Left hindlimb (tissue), 1 donor: ENCODE results near the gene OPN1LW.
"Not testable (repeated sequence)": the region's sequence is repeated elsewhere in the genome, so short reads cannot be mapped to it uniquely, and the experiment has no call there.

Source experiments
- DNase-seq: peaks from one replicate; pipeline ENCODE4 v3.0.0-alpha.2; 2018

OPN1LW gene

GRCh38 chrX:154135458-154136229 is 8.4 kb upstream of the OPN1LW start:
- DNase-seq = no peak

- peak; percentile 73 for DNase-seq
Observed at GRCh38 chrX:154136627-154137161, 7.3 kb upstream of the OPN1LW start.

DNA sequence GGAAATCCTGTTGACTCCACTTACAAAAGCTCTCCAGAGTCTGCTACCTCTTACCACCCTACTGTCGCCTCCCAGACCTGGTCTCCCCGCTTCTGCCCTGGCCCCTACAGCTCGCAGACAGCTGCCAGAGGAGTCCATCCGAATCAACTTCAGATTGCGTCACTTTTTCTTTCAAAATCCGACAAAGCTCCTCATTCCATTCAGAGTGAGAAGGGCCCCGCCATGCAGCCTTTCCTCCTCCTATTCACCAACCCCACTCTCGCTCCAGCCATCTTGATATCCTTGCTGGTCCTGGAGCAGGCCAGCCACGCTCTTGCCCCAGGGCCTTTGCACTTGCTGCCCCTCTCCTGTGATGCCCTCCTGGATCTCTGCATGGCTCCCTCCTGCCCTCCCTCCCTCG is 5.2 kb upstream of the OPN1LW start:
- no peak for DNase-seq

DNA sequence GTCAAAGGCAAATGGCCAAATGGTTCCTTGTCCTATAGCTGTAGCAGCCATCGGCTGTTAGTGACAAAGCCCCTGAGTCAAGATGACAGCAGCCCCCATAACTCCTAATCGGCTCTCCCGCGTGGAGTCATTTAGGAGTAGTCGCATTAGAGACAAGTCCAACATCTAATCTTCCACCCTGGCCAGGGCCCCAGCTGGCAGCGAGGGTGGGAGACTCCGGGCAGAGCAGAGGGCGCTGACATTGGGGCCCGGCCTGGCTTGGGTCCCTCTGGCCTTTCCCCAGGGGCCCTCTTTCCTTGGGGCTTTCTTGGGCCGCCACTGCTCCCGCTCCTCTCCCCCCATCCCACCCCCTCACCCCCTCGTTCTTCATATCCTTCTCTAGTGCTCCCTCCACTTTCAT is 3.8 kb upstream of the OPN1LW start:
- DNase-seq = no peak

GRCh38 chrX:154140742-154141141 is 3.3 kb upstream of the OPN1LW start:
- no peak for DNase-seq

DNA sequence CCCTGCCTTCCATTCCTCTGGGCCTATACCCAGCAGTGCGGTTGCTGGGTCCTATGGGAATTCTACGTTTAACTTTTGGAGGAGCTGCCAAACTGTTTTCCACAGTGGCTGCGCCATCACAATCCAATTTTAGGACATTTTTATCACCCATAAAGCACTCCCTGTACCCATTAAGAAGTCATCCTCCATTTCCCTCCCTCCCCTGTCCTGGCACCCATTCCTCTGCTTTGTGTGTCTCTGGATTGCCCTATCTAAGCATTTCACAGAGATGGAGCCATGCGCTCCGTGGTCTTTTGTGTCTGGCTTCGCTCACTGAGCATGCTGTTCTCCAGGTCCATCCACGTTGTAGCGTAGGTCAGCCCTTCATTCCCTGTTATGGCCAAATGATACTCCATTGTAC is 1.7 kb upstream of the OPN1LW start:
- DNase-seq = no peak

- no peak for DNase-seq
Observed at GRCh38 chrX:154142950-154143745, 895 bp upstream of the OPN1LW start.

DNA sequence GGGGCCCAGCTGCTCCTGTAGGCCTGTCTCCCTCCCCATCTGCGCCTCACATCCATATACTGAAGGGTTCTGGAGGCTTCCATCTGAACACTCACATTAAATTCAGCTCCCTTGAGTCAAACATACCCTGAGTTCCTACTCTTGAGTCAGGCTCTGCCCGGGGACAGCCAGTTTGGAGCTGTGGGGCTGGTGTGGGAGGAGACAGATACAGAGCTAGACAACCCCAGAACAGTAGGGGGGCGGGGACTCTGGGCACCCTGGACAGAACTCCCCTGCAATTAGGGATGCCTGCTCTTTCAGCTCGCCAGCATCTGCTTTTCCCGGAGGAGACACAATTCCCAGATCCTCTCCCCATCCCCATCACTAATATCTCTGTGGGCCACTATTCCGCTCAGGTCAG is 7.0 kb downstream of the OPN1LW start:
- DNase-seq = not testable (repeated sequence)

GRCh38 chrX:154156221-154156620 is 12.2 kb downstream of the OPN1LW start:
- not testable (repeated sequence) for DNase-seq

DNA sequence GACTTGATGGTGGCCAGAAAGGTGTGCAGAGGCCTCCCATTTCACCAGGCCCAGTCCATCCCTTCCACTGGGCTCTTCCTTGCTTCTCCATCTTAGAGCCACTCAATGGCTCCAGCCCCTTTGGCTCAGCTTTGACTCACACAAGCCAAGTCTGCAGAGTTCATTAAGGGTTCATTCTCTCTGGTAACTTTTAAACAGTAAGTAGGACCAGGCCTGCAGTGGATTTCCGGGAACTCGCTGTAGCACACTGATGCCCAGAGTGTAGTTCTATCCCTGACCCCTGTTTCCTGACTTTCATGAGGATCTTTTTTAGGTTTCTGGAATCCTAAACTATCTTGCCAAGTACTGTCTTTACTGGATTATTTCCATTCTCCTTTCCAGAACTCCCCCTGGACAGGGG is 13.2 kb downstream of the OPN1LW start:
- DNase-seq = not testable (repeated sequence)

GRCh38 chrX:154159345-154159744 is 15.3 kb downstream of the OPN1LW start:
- DNase-seq = not testable (repeated sequence)

GRCh38 chrX:154164902-154165301 is 20.9 kb downstream of the OPN1LW start:
- DNase-seq = not testable (repeated sequence)

DNA sequence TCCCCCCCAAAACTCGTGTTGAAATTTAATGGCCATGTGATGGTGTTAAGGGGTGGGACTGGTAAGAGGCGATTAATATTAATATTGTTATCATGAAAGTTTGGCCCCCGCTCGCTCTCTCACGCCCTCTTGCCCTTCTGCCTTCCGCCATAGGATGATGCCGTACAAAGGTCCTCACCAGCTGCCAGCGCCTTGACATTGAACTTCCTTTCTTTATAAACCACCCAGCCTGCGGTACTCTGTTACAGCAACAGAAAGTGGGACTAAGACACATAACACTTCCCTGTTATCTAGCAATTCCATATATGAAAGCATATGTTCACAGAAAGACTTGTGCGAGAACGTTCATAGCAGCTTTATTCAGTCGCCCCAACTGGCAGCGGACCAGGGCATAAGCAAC is 24.3 kb downstream of the OPN1LW start:
- DNase-seq = not testable (repeated sequence)

DNA sequence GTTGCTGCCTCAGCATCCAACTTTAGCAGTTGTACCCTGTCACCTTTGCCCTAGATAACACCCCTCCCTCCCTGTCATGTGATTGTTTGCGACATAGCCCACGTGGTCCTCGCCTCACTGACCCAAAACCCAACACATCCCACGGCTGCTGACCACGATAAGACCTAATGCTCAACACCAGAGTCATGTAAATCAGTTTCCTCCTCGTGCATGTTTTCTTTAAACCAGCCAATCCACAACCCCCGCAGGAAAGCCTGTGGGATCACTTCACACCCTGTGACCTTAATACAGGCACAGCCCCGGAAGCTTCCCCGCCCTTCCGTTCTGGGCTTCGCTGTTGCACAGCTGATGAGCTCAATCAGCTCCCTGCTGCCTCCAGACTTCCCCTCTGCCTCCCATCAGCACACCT is 28.5 kb downstream of the OPN1LW start:
- not testable (repeated sequence) for DNase-seq

DNA sequence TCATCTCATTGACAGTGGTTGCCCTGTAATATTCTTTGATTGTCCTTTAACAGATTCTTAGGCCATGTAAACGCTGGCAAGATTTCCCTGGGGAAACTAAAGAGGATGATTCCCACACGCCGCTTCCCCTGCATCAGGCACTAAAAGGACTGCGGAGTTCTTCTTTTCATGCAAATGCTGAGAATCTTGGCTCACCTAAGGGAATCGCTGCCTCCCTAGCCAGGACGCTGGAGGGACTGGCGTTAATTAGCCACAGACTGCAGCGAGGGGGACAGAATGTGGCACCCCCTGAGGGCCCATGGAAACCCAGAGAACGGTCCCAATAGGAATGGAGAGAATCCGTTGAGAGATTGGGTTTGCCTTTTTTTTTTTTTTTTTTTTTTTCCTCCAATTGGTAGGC is 30.3 kb downstream of the OPN1LW start:
- DNase-seq = not testable (repeated sequence)

GRCh38 chrX:154182296-154182695 is 38.3 kb downstream of the OPN1LW start, which contains the start of gene OPN1MW:
OPN1MW (plus strand) TSS chrX:154182596; CDS start chrX:154182678, 82 bp downstream.
- DNase-seq = not testable (repeated sequence)

DNA sequence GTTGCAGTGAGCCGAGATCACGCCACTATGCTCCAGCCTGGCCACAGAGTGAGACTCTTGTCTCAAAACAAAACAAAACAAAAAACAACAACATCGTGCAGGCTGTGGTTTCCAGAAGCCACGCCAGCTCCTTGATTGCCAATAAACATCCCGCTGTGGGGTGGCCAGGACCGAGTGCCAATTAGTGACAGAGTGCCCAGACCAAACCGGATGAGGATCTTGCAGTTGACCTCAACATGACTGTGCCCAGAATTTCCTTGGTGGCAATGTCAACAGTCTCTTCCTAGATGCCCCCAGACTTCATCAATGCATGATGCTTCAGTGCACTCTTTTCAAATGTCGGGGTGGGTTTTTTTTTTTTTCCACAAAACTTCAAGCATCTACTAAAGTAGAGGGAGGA is 39.8 kb downstream of the OPN1LW start:
- DNase-seq = not testable (repeated sequence)

DNA sequence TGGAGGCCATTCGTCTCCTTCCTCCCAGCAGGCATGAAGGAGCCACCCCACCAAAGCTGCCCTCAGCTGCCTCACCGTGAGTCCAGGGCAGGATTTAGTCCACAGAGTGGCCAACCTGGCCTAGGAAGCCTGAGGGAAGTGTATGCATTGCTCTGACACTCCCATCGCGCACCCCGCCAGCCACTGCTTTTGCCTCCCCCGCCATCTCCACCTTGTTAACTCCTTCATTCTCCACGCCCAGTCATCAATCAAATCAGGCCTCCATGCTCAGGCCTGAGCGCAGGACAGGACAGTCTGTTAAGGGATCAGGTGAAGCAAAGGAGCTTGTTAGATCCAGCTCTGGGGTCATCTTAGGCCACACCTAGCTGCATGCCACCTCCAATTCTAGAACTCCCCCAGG is 48.8 kb downstream of the OPN1LW start:
- not testable (repeated sequence) for DNase-seq

DNA sequence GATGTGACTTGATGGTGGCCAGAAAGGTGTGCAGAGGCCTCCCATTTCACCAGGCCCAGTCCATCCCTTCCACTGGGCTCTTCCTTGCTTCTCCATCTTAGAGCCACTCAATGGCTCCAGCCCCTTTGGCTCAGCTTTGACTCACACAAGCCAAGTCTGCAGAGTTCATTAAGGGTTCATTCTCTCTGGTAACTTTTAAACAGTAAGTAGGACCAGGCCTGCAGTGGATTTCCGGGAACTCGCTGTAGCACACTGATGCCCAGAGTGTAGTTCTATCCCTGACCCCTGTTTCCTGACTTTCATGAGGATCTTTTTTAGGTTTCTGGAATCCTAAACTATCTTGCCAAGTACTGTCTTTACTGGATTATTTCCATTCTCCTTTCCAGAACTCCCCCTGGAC is 50.3 kb downstream of the OPN1LW start:
- not testable (repeated sequence) for DNase-seq

- not testable (repeated sequence) for DNase-seq
Observed at GRCh38 chrX:154196466-154196865, 52.4 kb downstream of the OPN1LW start.
